NOMO-1 (cell line): ENCODE results near the gene ARID3A.

Experiments used
- DNase-seq, 2 experiments: peaks; one replicate each; lab custom pipeline; 2025; ENCODE audit not compliant: unreplicated experiment in 2 of 2; lab: John Stamatoyannopoulos, UW

Gene ARID3A

GRCh38 chr19:998064-998463, 72.2 kb downstream of the ARID3A start:
- DNase-seq, result no peak

GRCh38 chr19:999379-999719, 73.5 kb downstream of the ARID3A start:
- DNase-seq, result no peak

DNA sequence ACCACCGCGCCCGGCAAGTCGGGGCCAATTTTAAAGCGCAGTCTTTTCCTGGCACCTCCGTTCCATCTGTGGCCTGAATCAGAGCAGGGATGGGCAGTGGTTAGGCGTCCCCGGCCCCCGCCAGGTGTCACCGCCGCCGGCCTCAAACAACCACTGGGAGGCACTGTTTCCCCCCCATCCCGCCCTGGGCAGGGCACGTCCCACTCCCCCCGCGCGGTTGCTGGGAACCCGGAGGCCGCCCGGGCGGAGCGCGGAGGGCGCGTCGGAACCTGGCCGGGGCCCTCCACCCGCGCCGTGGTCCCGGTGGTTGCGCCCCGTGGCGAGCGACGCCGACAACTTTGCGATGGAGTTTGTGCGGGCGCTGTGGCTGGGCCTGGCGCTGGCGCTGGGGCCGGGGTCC, 74.3 kb downstream of the ARID3A start, which contains the start of gene GRIN3B:
Gene GRIN3B, plus strand, starts transcription at position 325 of the 400 bp plus-strand sequence. Its CDS starts 19 bp downstream, at position 344.
- DNase-seq, result peak; percentile 46 to 73

DNA sequence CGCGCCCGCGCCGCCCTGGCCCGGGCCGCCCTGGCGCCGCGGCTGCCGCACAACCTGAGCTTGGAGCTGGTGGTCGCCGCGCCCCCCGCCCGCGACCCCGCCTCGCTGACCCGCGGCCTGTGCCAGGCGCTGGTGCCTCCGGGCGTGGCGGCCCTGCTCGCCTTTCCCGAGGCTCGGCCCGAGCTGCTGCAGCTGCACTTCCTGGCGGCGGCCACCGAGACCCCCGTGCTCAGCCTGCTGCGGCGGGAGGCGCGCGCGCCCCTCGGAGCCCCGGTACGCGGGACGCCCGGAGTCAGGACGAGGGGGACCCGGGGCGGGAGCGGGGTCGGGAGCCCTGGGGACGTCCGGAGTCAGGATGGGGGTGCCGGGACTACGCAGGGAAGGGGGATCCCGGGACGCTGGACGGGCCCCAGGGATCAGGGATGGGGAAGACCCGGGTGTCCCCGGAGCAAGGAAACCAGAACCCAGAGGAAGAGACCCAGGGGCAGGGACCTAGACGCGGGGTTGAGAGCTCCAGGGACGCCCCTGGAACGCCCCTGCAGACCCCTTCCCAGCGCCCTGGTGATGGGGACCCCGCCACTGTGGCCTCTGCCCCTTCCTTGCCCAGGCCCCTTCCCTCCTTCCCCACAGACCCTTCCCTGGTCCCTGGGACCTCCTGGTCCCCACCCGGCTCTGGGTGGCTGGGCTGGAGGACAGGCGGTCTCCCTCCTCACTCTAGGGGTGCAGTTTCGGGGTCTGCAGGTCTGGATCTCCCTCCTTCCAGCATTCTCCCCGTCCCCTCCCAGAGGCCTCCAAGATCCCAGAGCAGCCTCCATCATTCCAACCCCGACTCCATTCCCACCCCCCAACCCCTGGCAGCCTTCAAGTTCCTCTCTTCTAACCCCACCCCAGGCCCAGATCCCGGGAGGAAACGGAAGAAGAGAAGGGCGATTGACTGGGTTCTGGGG, 75.0 kb downstream of the ARID3A start:
- no peak for DNase-seq

DNA sequence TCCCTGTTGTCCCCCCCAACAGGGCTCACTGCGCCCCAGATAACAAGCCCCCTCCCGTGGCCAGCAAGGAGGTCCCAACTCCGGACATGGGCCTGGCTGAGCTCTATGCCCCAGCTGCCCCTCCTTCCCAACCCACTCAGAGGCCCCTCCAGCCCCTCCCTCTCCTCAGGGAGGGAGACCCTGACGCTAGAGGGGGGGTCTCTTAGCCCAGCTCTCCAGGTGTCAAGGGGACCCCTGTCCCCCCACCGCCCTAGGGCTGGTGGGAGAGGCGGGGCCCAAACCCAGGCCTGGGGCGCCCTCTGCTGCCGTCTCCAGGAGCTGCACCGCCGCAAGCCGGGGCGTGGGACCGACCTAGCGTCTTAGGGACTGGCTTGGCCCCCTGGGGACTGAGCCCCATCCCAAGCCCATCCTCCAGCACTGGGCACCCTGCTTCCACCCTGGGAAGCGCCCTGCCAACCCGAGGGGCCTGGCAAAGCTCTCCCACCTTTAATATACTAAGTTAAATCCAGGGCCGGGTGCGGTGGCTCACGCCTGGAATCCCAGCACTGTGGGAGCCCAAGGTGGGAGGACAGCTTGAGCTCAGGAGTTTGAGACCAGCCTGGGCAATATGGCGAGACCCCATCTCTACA, 75.8 kb downstream of the ARID3A start:
- peak; percentile 16 to 46 for DNase-seq

GRCh38 chr19:1002600-1002999, 76.8 kb downstream of the ARID3A start:
- no peak for DNase-seq

DNA sequence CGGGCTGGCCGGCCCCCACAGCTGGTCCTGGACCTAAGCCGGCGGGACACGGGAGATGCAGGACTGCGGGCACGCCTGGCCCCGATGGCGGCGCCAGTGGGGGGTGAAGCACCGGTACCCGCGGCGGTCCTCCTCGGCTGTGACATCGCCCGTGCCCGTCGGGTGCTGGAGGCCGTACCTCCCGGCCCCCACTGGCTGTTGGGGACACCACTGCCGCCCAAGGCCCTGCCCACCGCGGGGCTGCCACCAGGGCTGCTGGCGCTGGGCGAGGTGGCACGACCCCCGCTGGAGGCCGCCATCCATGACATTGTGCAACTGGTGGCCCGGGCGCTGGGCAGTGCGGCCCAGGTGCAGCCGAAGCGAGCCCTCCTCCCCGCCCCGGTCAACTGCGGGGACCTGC, 77.4 kb downstream of the ARID3A start:
- DNase-seq, result no peak

GRCh38 chr19:1004204-1004802, 78.5 kb downstream of the ARID3A start:
- DNase-seq, result no peak

DNA sequence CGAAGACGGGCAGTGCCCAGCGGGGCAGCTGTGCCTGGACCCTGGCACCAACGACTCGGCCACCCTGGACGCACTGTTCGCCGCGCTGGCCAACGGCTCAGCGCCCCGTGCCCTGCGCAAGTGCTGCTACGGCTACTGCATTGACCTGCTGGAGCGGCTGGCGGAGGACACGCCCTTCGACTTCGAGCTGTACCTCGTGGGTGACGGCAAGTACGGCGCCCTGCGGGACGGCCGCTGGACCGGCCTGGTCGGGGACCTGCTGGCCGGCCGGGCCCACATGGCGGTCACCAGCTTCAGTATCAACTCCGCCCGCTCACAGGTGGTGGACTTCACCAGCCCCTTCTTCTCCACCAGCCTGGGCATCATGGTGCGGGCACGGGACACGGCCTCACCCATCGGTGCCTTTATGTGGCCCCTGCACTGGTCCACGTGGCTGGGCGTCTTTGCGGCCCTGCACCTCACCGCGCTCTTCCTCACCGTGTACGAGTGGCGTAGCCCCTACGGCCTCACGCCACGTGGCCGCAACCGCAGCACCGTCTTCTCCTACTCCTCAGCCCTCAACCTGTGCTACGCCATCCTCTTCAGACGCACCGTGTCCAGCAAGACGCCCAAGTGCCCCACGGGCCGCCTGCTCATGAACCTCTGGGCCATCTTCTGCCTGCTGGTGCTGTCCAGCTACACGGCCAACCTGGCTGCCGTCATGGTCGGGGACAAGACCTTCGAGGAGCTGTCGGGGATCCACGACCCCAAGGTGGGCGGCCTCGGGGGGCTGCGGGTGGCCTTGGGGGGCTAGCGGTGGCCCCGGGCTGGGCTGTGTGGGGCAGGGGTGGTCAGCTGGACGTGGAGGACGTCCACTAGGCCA, 79.2 kb downstream of the ARID3A start:
- DNase-seq, result no peak

- DNase-seq, result no peak
Measured at GRCh38 chr19:1006711-1007398, 81.0 kb downstream of the ARID3A start.

DNA sequence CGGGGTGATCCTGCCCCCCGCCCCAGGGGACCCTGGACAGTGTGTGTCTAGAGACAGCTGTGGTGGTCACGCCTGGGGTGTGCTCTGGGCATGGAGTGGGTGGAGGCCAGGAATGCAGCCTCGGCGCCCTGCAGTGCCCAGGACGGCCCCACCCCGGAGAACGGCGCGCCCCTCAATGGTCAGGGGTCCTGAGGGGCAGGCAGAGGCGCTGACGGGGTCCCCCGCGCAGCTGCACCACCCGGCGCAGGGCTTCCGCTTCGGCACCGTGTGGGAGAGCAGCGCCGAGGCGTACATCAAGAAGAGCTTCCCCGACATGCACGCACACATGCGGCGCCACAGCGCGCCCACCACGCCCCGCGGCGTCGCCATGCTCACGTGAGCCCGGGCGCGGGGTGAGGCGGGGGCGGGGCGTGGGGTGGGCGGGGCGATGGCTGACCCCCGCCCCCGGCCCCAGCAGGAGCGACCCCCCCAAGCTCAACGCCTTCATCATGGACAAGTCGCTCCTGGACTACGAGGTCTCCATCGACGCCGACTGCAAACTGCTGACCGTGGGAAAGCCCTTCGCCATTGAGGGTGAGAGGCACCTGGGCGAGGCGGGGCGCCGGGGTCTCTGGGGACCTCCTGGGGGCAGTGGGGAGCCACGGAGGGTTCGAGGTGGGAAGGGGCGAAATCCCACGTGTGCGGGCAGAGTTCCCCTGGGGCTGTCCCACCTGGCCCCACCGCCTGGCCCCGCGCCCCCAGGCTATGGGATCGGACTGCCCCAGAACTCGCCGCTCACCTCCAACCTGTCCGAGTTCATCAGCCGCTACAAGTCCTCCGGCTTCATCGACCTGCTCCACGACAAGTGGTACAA, 81.8 kb downstream of the ARID3A start:
- no peak for DNase-seq

DNA sequence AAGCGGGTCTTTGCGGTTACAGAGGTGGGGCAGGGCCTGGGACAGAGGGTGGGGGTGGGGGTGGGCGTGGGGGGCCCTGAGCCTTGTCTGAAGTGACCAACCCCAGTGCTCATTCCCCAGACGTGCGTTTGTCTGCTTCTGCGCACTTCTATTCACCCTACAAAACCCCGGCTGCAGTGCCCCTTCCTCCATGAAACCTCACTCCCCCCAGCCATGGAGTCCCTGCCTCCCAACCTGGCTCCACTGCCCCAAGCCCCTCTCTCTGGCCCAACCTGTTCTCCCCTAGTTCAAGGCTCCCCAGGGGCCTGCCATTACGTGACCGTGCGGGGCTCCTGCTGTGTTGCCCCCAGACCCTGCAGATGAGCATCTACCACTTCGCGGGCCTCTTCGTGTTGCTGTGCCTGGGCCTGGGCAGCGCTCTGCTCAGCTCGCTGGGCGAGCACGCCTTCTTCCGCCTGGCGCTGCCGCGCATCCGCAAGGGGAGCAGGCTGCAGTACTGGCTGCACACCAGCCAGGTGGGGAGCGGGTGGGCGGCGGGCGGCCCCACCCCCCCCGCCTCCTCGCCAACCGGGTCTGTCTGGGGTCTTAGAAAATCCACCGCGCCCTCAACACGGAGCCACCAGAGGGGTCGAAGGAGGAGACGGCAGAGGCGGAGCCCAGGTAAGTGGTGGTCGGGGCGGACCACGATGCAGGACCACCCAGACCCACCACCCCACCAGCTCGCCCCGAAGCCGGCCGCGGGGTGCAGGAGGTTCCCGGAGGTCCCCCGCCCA, 82.6 kb downstream of the ARID3A start:
- no peak for DNase-seq

GRCh38 chr19:1009041-1009980, 83.5 kb downstream of the ARID3A start:
- no peak for DNase-seq

DNA sequence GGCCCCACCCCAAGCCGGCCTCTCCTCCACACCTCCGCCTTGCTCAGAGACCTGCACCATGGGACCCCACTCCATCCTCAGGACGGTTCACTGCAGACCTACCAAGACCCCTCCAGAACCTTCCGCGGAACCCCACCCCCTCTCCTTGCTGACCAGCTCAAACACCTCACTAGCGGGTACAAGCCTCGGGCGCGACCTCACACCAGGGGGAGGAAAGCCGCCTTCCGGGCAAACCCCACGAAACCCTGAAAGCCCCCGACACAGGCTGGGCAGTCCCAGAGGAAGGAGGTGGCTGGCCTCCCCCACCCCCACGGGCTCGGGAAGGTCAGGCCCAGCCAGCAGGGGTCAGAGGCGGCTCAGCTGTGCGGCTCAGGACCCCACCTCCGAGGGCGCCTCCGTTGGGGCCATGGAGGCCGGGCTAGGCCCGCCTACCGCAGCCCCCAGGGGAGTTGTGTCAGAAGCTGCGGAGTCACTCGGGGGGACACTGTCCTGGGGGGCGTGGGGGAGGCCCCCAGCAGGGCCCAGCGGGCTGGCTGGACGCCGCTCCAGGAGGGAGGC, 84.2 kb downstream of the ARID3A start:
- no peak for DNase-seq

GRCh38 chr19:1010586-1011510, 85.0 kb downstream of the ARID3A start:
- DNase-seq, result no peak

- DNase-seq, result no peak
Measured at GRCh38 chr19:1011831-1012333, 86.0 kb downstream of the ARID3A start.
